GM23338 (cell line): ENCODE data around the gene TLR5. TPM values are rescaled to one million over a fixed set of nuclear protein-coding genes. Genes with fewer than 3 reads are reported as not detected.
A peak's percentile ranks its signal among the peaks of the same experiment; 100 is the strongest.

Experiments used
- ATAC-seq: fragments of 200-7000 bp; cut with Tn5 transposase; 3 replicates; pipeline ENCODE4 v1.9.1; 2020
- DNase-seq: peaks from one replicate; pipeline ENCODE4 v3.0.0-alpha.2; 2015; ENCODE audit warnings: low spot score
- H2AFZ ChIP-seq: fragments of 200-600 bp; sonication (generic); 2 replicates; pipeline ENCODE4 v1.8.0; 2016; ENCODE audit warnings: antibody characterized with exemption, mild to moderate bottlenecking, moderate library complexity
- H3F3A ChIP-seq: fragments of 200-600 bp; sonication (generic); replicated peaks from 2 replicates; pipeline ENCODE4 v1.8.0; 2017; ENCODE audit warnings: antibody characterized with exemption, mixed run types, low read depth
- H3K27ac ChIP-seq: fragments of 200-600 bp; sonication (generic); 2 replicates; pipeline ENCODE4 v1.6.1; 2016; ENCODE audit warnings: low read depth
- H3K27me3 ChIP-seq: fragments of 200-600 bp; sonication (generic); 2 replicates; pipeline ENCODE4 v1.8.0; 2016; ENCODE audit warnings: mild to moderate bottlenecking, mixed run types, moderate library complexity; ENCODE audit not compliant: insufficient read depth
- H3K36me3 ChIP-seq: fragments of 200-600 bp; sonication (generic); 2 replicates; pipeline ENCODE4 v1.8.0; 2016; ENCODE audit warnings: mild to moderate bottlenecking; ENCODE audit not compliant: insufficient read depth
- H3K4me1 ChIP-seq: fragments of 200-600 bp; sonication (generic); 2 replicates; pipeline ENCODE4 v1.8.0; 2016; ENCODE audit warnings: mild to moderate bottlenecking, moderate library complexity; ENCODE audit not compliant: insufficient read depth
- H3K4me2 ChIP-seq: fragments of 200-600 bp; sonication (generic); 2 replicates; pipeline ENCODE4 v1.7.1; 2017; ENCODE audit warnings: mixed run types
- H3K4me3 ChIP-seq: fragments of 200-600 bp; sonication (generic); 2 replicates; pipeline ENCODE4 v1.6.1; 2016; ENCODE audit warnings: mixed run types
- H3K79me2 ChIP-seq: fragments of 200-600 bp; sonication (generic); replicated peaks from 2 replicates; pipeline ENCODE4 v1.8.0; 2017; ENCODE audit warnings: mild to moderate bottlenecking; ENCODE audit not compliant: insufficient read depth
- H3K9me2 ChIP-seq: fragments of 200-600 bp; sonication (generic); 2 replicates; pipeline ENCODE4 v1.8.0; 2017; ENCODE audit not compliant: insufficient read depth
- H4K20me1 ChIP-seq: fragments of 200-600 bp; sonication (generic); replicated peaks from 2 replicates; pipeline ENCODE4 v1.8.0; 2017; ENCODE audit warnings: mild to moderate bottlenecking; ENCODE audit not compliant: insufficient read depth
- H3K27ac Mint-ChIP-seq: 2 replicates; pipeline ENCODE4 v1.8.0; 2020; ENCODE audit warnings: inconsistent platforms, mild to moderate bottlenecking, moderate library complexity, mixed read lengths
- H3K27me3 Mint-ChIP-seq: 3 replicates; pipeline ENCODE4 v1.8.0; 2022; ENCODE audit warnings: low read depth, mild to moderate bottlenecking, moderate library complexity, mixed read lengths, inconsistent platforms; ENCODE audit not compliant: insufficient read depth, poor library complexity
- H3K36me3 Mint-ChIP-seq: 3 replicates; pipeline ENCODE4 v1.8.0; 2021; ENCODE audit warnings: low read depth, mild to moderate bottlenecking, inconsistent platforms, moderate library complexity, mixed read lengths
- H3K4me1 Mint-ChIP-seq: 3 replicates; pipeline ENCODE4 v1.8.0; 2020; ENCODE audit warnings: mild to moderate bottlenecking, inconsistent platforms, mixed read lengths
- H3K4me3 Mint-ChIP-seq: 3 replicates; pipeline ENCODE4 v1.8.0; 2021; ENCODE audit warnings: moderate library complexity, mild to moderate bottlenecking, inconsistent platforms, mixed read lengths
- H3K9me3 Mint-ChIP-seq: 3 replicates; pipeline ENCODE4 v1.8.0; 2020; ENCODE audit warnings: moderate library complexity, mild to moderate bottlenecking, inconsistent platforms, mixed read lengths
- CREB1 ChIP-seq: fragments of 250-450 bp; sonication (Bioruptor Pico); IDR thresholded peaks from 2 replicates; pipeline ENCODE4 v1.5.0; 2020; ENCODE audit warnings: low read depth, mild to moderate bottlenecking, moderate library complexity
- CTCF ChIP-seq, 2 experiments: fragments of 200-600 bp in 1 of 2; sonication (generic) in 1 of 2; conservative IDR thresholded peaks; 2 replicates each; pipeline versions ENCODE4 v1.5.1 to v1.6.1; 2016 to 2017; ENCODE audit warnings: antibody characterized with exemption in 2 of 2, low read depth in 2 of 2, mild to moderate bottlenecking in 2 of 2, moderate library complexity in 1 of 2
- ETS1 ChIP-seq: IDR thresholded peaks from 2 replicates; pipeline ENCODE4 v1.6.1; 2016; ENCODE audit warnings: antibody characterized with exemption
- EZH2 ChIP-seq: fragments of 200-600 bp; sonication (generic); IDR thresholded peaks from one replicate; pipeline ENCODE4 v1.8.0; 2017; ENCODE audit warnings: antibody characterized with exemption, mild to moderate bottlenecking, low read depth; ENCODE audit not compliant: unreplicated experiment
- EZH2phosphoT487 ChIP-seq: fragments of 200-600 bp; sonication (generic); IDR thresholded peaks from one replicate; pipeline ENCODE4 v1.8.1; 2018; ENCODE audit warnings: antibody characterized with exemption; ENCODE audit not compliant: unreplicated experiment
- JUNB ChIP-seq: IDR thresholded peaks from one replicate; pipeline ENCODE4 v1.6.1; 2016; ENCODE audit warnings: antibody characterized with exemption; ENCODE audit not compliant: unreplicated experiment
- NANOG ChIP-seq: IDR thresholded peaks from 2 replicates; pipeline ENCODE4 v1.6.1; 2016; ENCODE audit warnings: antibody characterized with exemption, borderline replicate concordance
- POLR2AphosphoS5 ChIP-seq: IDR thresholded peaks from 2 replicates; pipeline ENCODE4 v1.6.1; 2016; ENCODE audit warnings: antibody characterized with exemption, low read depth
- REST ChIP-seq: IDR thresholded peaks from one replicate; pipeline ENCODE4 v1.6.1; 2018; ENCODE audit warnings: antibody characterized with exemption; ENCODE audit not compliant: unreplicated experiment
- STAT1 ChIP-seq: IDR thresholded peaks from one replicate; pipeline ENCODE4 v1.6.1; 2016; ENCODE audit warnings: antibody characterized with exemption; ENCODE audit not compliant: unreplicated experiment
- ZNF114 ChIP-seq: fragments of 250-450 bp; sonication (Bioruptor Pico); IDR thresholded peaks from 2 replicates; pipeline ENCODE4 v1.5.0; 2020; ENCODE audit warnings: mild to moderate bottlenecking, moderate library complexity
- ZNF331 ChIP-seq: fragments of 250-450 bp; sonication (Bioruptor Pico); IDR thresholded peaks from 2 replicates; pipeline ENCODE4 v1.5.0; 2020; ENCODE audit warnings: low read depth, mild to moderate bottlenecking, moderate library complexity
- ZNF462 ChIP-seq: fragments of 250-450 bp; sonication (Bioruptor Pico); IDR thresholded peaks from 2 replicates; pipeline ENCODE4 v1.5.0; 2020; ENCODE audit warnings: mild to moderate bottlenecking, moderate library complexity
- polyA plus RNA-seq: library from polyadenylated mRNA; unstranded; fragments of >200 nt; fragmentation: Nextera tagmentation; extraction: Ambion mirVana; gene quantifications from 2 replicates; pipeline ENCODE4 v1.2.1, GENCODE V29; 2016
- total RNA-seq: library from RNA; depleted of rRNA; stranded (reverse); fragments of >200 nt; shearing (Covaris generic); gene quantifications from 2 replicates; pipeline ENCODE4 v1.2.3, GENCODE V29; 2014

TLR5 gene
- total and polyA plus RNA-seq, 2 experiments from 2014 or later: 0.10 to 0.39 TPM

DNA sequence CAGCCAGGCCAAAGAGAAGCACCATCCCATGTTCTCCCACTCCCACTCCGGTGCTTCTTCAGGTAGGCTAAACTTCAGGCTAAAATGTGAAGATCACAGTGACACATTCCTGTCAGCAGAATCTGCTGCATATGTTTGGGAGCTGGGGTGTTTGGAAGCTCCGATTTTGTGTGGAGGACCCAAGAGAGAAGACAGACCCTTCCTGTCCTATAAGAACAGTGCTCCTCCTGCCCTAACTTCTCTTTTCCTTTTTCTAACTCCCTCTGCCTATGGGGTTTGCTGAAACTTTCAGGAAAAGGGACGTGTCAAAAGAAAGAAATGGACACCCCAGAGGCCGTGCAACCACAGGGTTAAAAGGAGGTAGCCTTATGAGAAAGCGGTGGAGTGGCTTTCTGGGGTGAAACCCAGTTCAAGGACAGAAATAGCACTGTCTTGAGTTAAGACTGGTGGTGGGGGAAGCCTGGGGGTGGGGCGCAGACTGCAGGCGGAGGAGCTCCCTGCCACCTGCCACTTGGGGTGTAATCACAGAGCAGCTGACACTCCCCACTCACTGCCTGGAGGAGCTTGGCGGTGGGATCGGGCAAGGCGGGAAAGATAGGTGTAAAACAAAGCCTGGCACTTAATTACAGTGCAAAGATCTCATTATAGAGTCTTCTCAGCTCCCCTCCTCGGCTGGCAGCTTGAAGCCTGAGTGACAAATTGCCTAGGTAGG, 645 bp upstream of the TLR5 start:
- H3K27me3 Mint-ChIP-seq: peaks cover 9% of the 10 kb centered on the region
- H3K27ac Mint-ChIP-seq: no peak overlapping the region
- H2AFZ ChIP-seq: peak overlapping the region; percentile 100
- 0 out of 2 replicates have a peak, but pooled peaks cover 10% of the 10 kb centered on the region for H3F3A ChIP-seq
- H3K36me3 Mint-ChIP-seq: no peaks in the 10 kb centered on the region
- H3K79me2 ChIP-seq: no peaks in the 10 kb centered on the region
- peak overlapping the region; percentile 68 for H3K4me3 Mint-ChIP-seq
- DNase-seq (no peak), ATAC-seq (peak; percentile 6)
- H3K4me3 ChIP-seq: peak overlapping the region; percentile 66
- TF ChIP-seq CTCF (conservative IDR thresholded peaks at IDR 0.05; ENCODE audit: low read depth in 2 of 2) (no peak), POLR2AphosphoS5 (no peak), REST (no peak), ZNF462 (CRISPR knock-in tag) (no peak), JUNB (no peak), CREB1 (no peak), ETS1 (no peak), EZH2 (no peak), STAT1 (no peak), EZH2phosphoT487 (no peak), ZNF114 (CRISPR knock-in tag) (no peak), NANOG (no peak), ZNF331 (CRISPR knock-in tag) (no peak)
- peaks cover 6% of the 10 kb centered on the region for H3K4me1 ChIP-seq
- H3K27ac ChIP-seq: no peak overlapping the region
- H3K4me2 ChIP-seq: peak overlapping the region; percentile 79
- no peaks in the 10 kb centered on the region for H4K20me1 ChIP-seq
- peaks cover 6% of the 10 kb centered on the region; the same call in 2 of the 3 replicates for H3K9me3 Mint-ChIP-seq
- H3K4me1 Mint-ChIP-seq: peaks cover 21% of the 10 kb centered on the region
- H3K36me3 ChIP-seq: no peaks in the 10 kb centered on the region
- H3K27me3 ChIP-seq: 0 out of 2 replicates have a peak, but pooled peaks cover 9% of the 10 kb centered on the region
- peaks cover 6% of the 10 kb centered on the region; the same call in 1 of the 2 replicates for H3K9me2 ChIP-seq
